ENCODE results near the gene NMNAT2. TPM values are rescaled to one million over a fixed set of nuclear protein-coding genes. Genes with fewer than 3 reads are reported as not detected.

The NMNAT2 gene
- polyA plus RNA-seq, 1 donor from 2014 or later: 43.8 TPM

GRCh38 chr1:183272390-183272848 is 145.8 kb downstream of the NMNAT2 start:
- no peak overlapping the region for H2AFZ ChIP-seq (ENCODE audit: low read depth, low read length)
- no peak overlapping the region for H3K4me3 ChIP-seq (ENCODE audit: low read length)
- H3K27me3 ChIP-seq (ENCODE audit: insufficient read depth, low read depth, low read length): no peaks in the 10 kb centered on the region
- TF ChIP-seq MXI1 (conservative IDR thresholded peaks at IDR 0.05; ENCODE audit: poor library complexity, severe bottlenecking) (no peak), EP300 (conservative IDR thresholded peaks at IDR 0.05; ENCODE audit: poor library complexity, severe bottlenecking) (no peak), RAD21 (conservative IDR thresholded peaks at IDR 0.05) (no peak), TAF1 (IDR thresholded peaks at IDR 0.05; ENCODE audit: low read depth) (no peak), REST (IDR thresholded peaks at IDR 0.05; ENCODE audit: borderline replicate concordance) (no peak), POLR2AphosphoS5 (IDR thresholded peaks at IDR 0.05) (no peak), EZH2 (IDR thresholded peaks at IDR 0.05; ENCODE audit: borderline replicate concordance, insufficient read depth, low read length, poor library complexity, severe bottlenecking) (no peak), SMC3 (conservative IDR thresholded peaks at IDR 0.05; ENCODE audit: poor library complexity) (no peak)
- TF ChIP-seq, protein P1, sequence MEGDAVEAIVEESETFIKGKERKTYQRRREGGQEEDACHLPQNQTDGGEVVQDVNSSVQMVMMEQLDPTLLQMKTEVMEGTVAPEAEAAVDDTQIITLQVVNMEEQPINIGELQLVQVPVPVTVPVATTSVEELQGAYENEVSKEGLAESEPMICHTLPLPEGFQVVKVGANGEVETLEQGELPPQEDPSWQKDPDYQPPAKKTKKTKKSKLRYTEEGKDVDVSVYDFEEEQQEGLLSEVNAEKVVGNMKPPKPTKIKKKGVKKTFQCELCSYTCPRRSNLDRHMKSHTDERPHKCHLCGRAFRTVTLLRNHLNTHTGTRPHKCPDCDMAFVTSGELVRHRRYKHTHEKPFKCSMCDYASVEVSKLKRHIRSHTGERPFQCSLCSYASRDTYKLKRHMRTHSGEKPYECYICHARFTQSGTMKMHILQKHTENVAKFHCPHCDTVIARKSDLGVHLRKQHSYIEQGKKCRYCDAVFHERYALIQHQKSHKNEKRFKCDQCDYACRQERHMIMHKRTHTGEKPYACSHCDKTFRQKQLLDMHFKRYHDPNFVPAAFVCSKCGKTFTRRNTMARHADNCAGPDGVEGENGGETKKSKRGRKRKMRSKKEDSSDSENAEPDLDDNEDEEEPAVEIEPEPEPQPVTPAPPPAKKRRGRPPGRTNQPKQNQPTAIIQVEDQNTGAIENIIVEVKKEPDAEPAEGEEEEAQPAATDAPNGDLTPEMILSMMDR (IDR thresholded peaks at IDR 0.05; ENCODE audit: poor library complexity, severe bottlenecking): no peak
- no peaks in the 10 kb centered on the region for H3K9me3 ChIP-seq (ENCODE audit: low read length)
- no peaks in the 10 kb centered on the region for H3K79me2 ChIP-seq (replicated peaks; ENCODE audit: insufficient read depth, low read length)
- no peaks in the 10 kb centered on the region for H3K9me2 ChIP-seq (ENCODE audit: insufficient read depth, low read length)
- no peak overlapping the region for H3K27ac ChIP-seq (ENCODE audit: low read length)
- no peak overlapping the region for H3K9ac ChIP-seq (ENCODE audit: low read length)
- peaks cover 3% of the 10 kb centered on the region for H3K36me3 ChIP-seq (ENCODE audit: insufficient read depth, low read length)
- H3K4me2 ChIP-seq (ENCODE audit: low read length): no peak overlapping the region
- H4K20me1 ChIP-seq (ENCODE audit: insufficient read depth): no peaks in the 10 kb centered on the region
- H3F3A ChIP-seq (ENCODE audit: insufficient read depth, low read length, poor library complexity, severe bottlenecking): no peaks in the 10 kb centered on the region

DNA sequence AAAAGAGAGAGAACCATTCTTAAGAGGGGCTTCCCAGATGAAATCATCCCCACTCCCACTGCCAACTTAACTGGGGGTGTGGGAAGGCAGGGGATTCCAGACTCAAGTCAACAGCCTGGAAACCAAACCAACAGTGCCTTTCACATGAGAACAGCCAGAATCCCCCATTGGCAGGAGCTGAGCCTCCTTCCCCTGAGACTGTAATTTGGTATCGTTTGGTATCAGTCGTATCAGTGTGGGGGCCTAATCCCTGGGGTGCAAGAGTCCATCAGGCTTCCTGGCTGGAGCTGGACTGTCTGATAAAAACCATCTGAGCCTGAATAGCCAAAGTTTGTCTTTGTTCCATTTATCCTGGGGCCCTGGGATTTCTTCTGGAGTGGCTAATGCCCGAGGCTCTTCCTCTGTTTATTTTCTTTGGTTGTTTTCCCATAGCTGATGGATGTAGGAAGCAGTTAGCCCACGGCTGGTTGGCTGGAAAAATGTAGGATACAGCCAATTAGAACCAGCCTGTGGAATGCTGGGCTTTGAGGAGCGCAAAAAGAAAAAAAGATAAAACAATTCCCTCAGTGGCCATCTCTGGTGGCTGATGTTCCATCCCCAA is 147.5 kb downstream of the NMNAT2 start:
- no peak overlapping the region for H2AFZ ChIP-seq (ENCODE audit: low read depth, low read length)
- TF ChIP-seq, protein P1 (IDR thresholded peaks at IDR 0.05; ENCODE audit: poor library complexity, severe bottlenecking): no peak
- no peak for TF ChIP-seq REST (IDR thresholded peaks at IDR 0.05; ENCODE audit: borderline replicate concordance)
- TF ChIP-seq POLR2AphosphoS5 (IDR thresholded peaks at IDR 0.05): no peak
- no peak for TF ChIP-seq MXI1 (conservative IDR thresholded peaks at IDR 0.05; ENCODE audit: poor library complexity, severe bottlenecking)
- no peak for TF ChIP-seq TAF1 (IDR thresholded peaks at IDR 0.05; ENCODE audit: low read depth)
- TF ChIP-seq RAD21 (conservative IDR thresholded peaks at IDR 0.05): no peak
- no peak for TF ChIP-seq EZH2 (IDR thresholded peaks at IDR 0.05; ENCODE audit: borderline replicate concordance, insufficient read depth, low read length, poor library complexity, severe bottlenecking)
- no peak for TF ChIP-seq SMC3 (conservative IDR thresholded peaks at IDR 0.05; ENCODE audit: poor library complexity)
- no peak for TF ChIP-seq EP300 (conservative IDR thresholded peaks at IDR 0.05; ENCODE audit: poor library complexity, severe bottlenecking)
- H3K4me2 ChIP-seq (ENCODE audit: low read length): no peak overlapping the region

More for the DNA sequence above, 147.5 kb downstream of the NMNAT2 start:
- Histone ChIP-seq H3K27me3 (ENCODE audit: insufficient read depth, low read depth, low read length) (no peaks in the 10 kb centered on the region), H3K9me2 (ENCODE audit: insufficient read depth, low read length) (no peaks in the 10 kb centered on the region), H3K79me2 (replicated peaks; ENCODE audit: insufficient read depth, low read length) (no peaks in the 10 kb centered on the region), H3K4me3 (ENCODE audit: low read length) (no peak overlapping the region), H3K9me3 (ENCODE audit: low read length) (no peaks in the 10 kb centered on the region), H3K27ac (ENCODE audit: low read length) (no peak overlapping the region), H4K20me1 (ENCODE audit: insufficient read depth) (no peaks in the 10 kb centered on the region), H3K36me3 (ENCODE audit: insufficient read depth, low read length) (no peaks in the 10 kb centered on the region), H3F3A (ENCODE audit: insufficient read depth, low read length, poor library complexity, severe bottlenecking) (no peaks in the 10 kb centered on the region), H3K9ac (ENCODE audit: low read length) (no peak overlapping the region)
